Neural cell (in vitro differentiated cells): ENCODE results near the gene SPG11. TPM values are rescaled to one million over a fixed set of nuclear protein-coding genes. Genes with fewer than 3 reads are reported as not detected.

Experiments used
- H2AFZ ChIP-seq: fragments of 200-600, 300-800 bp; sonication (generic), shearing (Covaris generic); 2 replicates; pipeline ENCODE4 v1.6.0; 2014; ENCODE audit warnings: low read depth, mild to moderate bottlenecking, antibody characterized with exemption, low read length, moderate library complexity
- H3F3A ChIP-seq: fragments of 200-600 bp; shearing (Covaris generic); 2 replicates; pipeline ENCODE4 v1.6.1; 2016; ENCODE audit warnings: mild to moderate bottlenecking, moderate library complexity, mixed read lengths, antibody characterized with exemption, low read length; ENCODE audit not compliant: insufficient read depth, poor library complexity, severe bottlenecking
- H3K27ac ChIP-seq: fragments of 200-600, 300-800 bp; sonication (generic), shearing (Covaris generic); 2 replicates; pipeline ENCODE4 v1.5.1; 2014; ENCODE audit warnings: mild to moderate bottlenecking, low read length, moderate library complexity
- H3K27me3 ChIP-seq: fragments of 300-800, 200-600 bp; sonication (generic), shearing (Covaris generic); 2 replicates; pipeline ENCODE4 v1.6.0; 2014; ENCODE audit warnings: mild to moderate bottlenecking, low read depth, low read length, moderate library complexity; ENCODE audit not compliant: insufficient read depth
- H3K36me3 ChIP-seq: fragments of 300-800, 200-600 bp; sonication (generic), shearing (Covaris generic); 2 replicates; pipeline ENCODE4 v1.5.1; 2014; ENCODE audit warnings: mild to moderate bottlenecking, antibody characterized with exemption, low read length, moderate library complexity; ENCODE audit not compliant: insufficient read depth
- H3K4me2 ChIP-seq: fragments of 300-800, 200-600 bp; sonication (generic), shearing (Covaris generic); 2 replicates; pipeline ENCODE4 v1.6.0; 2014; ENCODE audit warnings: mild to moderate bottlenecking, low read length
- H3K4me3 ChIP-seq: fragments of 300-800, 200-600 bp; sonication (generic), shearing (Covaris generic); 2 replicates; pipeline ENCODE4 v1.5.1; 2014; ENCODE audit warnings: mild to moderate bottlenecking, low read length, moderate library complexity
- H3K79me2 ChIP-seq: fragments of 200-600 bp; shearing (Covaris generic); replicated peaks from 2 replicates; pipeline ENCODE4 v1.6.0; 2014; ENCODE audit warnings: mild to moderate bottlenecking, low read length, moderate library complexity; ENCODE audit not compliant: insufficient read depth
- H3K9ac ChIP-seq: fragments of 300-800, 200-600 bp; sonication (generic), shearing (Covaris generic); 2 replicates; pipeline ENCODE4 v1.6.1; 2016; ENCODE audit warnings: mild to moderate bottlenecking, low read length, mixed read lengths
- H3K9me2 ChIP-seq: fragments of 200-600 bp; shearing (Covaris generic); 2 replicates; pipeline ENCODE4 v1.6.1; 2016; ENCODE audit warnings: mild to moderate bottlenecking, low read length, mixed read lengths; ENCODE audit not compliant: insufficient read depth
- H3K9me3 ChIP-seq: fragments of 200-600, 300-800 bp; sonication (generic), shearing (Covaris generic); 2 replicates; pipeline ENCODE4 v1.6.1; 2016; ENCODE audit warnings: mild to moderate bottlenecking, mixed run types, low read length, moderate library complexity, mixed read lengths
- H4K20me1 ChIP-seq: fragments of 200-600 bp; shearing (Covaris generic); 2 replicates; pipeline ENCODE4 v1.6.1; 2016; ENCODE audit warnings: mild to moderate bottlenecking, mixed run types; ENCODE audit not compliant: insufficient read depth
- EP300 ChIP-seq: fragments of 450-650 bp; conservative IDR thresholded peaks from 2 replicates; pipeline ENCODE4 v1.6.1; 2014; ENCODE audit warnings: antibody characterized with exemption, mild to moderate bottlenecking, moderate library complexity; ENCODE audit not compliant: poor library complexity, severe bottlenecking
- EZH2 ChIP-seq: fragments of 200-600, 300-800 bp; shearing (Covaris generic), sonication (generic); IDR thresholded peaks from 2 replicates; pipeline ENCODE4 v1.6.1; 2014; ENCODE audit warnings: antibody characterized with exemption, low read length, borderline replicate concordance, mild to moderate bottlenecking; ENCODE audit not compliant: insufficient read depth, poor library complexity, severe bottlenecking
- MXI1 ChIP-seq: fragments of 450-650 bp; conservative IDR thresholded peaks from 2 replicates; pipeline ENCODE4 v1.6.1; 2014; ENCODE audit warnings: antibody characterized with exemption, mild to moderate bottlenecking; ENCODE audit not compliant: poor library complexity, severe bottlenecking
- POLR2AphosphoS5 ChIP-seq: IDR thresholded peaks from 2 replicates; pipeline ENCODE4 v1.6.1; 2012
- RAD21 ChIP-seq: fragments of 450-650 bp; conservative IDR thresholded peaks from 2 replicates; pipeline ENCODE4 v1.6.1; 2014; ENCODE audit warnings: antibody characterized with exemption, mild to moderate bottlenecking, moderate library complexity
- SMC3 ChIP-seq: fragments of 450-650 bp; conservative IDR thresholded peaks from 2 replicates; pipeline ENCODE4 v1.6.1; 2014; ENCODE audit warnings: antibody characterized with exemption, mild to moderate bottlenecking, moderate library complexity; ENCODE audit not compliant: poor library complexity
- TAF1 ChIP-seq: IDR thresholded peaks from 2 replicates; pipeline ENCODE4 v1.6.1; 2012; ENCODE audit warnings: low read depth
- polyA plus RNA-seq: library from polyadenylated mRNA; depleted of rRNA; stranded (reverse); fragments of >200 nt; gene quantifications from 2 replicates; pipeline ENCODE4 v1.2.3, GENCODE V29; 2014
- TF ChIP-seq, protein P1 (sequence below): IDR thresholded peaks from 2 replicates; pipeline ENCODE4 v1.6.1; 2012; ENCODE audit warnings: borderline replicate concordance
- TF ChIP-seq, protein P2 (sequence below): fragments of 450-650 bp; IDR thresholded peaks from 2 replicates; pipeline ENCODE4 v1.5.1; 2014; ENCODE audit warnings: antibody characterized with exemption, mild to moderate bottlenecking, moderate library complexity; ENCODE audit not compliant: poor library complexity, severe bottlenecking

The SPG11 gene
- polyA plus RNA-seq, 1 donor from 2014 or later, result 52.2 TPM

DNA sequence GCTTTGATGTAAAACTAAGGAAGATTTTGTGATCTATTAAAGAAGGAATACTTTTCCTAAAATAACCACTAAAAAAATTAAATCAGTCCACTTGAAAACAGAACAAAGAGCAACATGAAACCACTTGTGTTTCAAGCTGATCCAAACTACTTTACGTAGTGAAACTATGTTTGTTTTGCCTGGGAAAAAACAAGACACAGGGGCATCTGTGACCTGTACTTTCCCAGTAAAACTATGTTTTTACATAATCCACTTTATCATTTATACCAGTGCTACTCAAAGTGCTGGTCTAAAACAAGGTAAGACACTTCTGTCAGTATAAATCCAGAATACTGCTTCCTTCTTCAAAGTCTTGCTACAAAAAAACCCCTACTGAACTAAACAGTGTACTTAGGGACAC is 56.7 kb downstream of the SPG11 start:
- no peaks in the 10 kb centered on the region for H3F3A ChIP-seq
- no peaks in the 10 kb centered on the region for H3K79me2 ChIP-seq
- peaks cover 9% of the 10 kb centered on the region for H3K36me3 ChIP-seq
- no peak overlapping the region for H3K9ac ChIP-seq
- H3K9me2 ChIP-seq, result no peaks in the 10 kb centered on the region
- TF ChIP-seq RAD21, result no peak
- no peak for TF ChIP-seq POLR2AphosphoS5
- no peak for TF ChIP-seq SMC3
- no peak for TF ChIP-seq MXI1
- TF ChIP-seq, protein P1, sequence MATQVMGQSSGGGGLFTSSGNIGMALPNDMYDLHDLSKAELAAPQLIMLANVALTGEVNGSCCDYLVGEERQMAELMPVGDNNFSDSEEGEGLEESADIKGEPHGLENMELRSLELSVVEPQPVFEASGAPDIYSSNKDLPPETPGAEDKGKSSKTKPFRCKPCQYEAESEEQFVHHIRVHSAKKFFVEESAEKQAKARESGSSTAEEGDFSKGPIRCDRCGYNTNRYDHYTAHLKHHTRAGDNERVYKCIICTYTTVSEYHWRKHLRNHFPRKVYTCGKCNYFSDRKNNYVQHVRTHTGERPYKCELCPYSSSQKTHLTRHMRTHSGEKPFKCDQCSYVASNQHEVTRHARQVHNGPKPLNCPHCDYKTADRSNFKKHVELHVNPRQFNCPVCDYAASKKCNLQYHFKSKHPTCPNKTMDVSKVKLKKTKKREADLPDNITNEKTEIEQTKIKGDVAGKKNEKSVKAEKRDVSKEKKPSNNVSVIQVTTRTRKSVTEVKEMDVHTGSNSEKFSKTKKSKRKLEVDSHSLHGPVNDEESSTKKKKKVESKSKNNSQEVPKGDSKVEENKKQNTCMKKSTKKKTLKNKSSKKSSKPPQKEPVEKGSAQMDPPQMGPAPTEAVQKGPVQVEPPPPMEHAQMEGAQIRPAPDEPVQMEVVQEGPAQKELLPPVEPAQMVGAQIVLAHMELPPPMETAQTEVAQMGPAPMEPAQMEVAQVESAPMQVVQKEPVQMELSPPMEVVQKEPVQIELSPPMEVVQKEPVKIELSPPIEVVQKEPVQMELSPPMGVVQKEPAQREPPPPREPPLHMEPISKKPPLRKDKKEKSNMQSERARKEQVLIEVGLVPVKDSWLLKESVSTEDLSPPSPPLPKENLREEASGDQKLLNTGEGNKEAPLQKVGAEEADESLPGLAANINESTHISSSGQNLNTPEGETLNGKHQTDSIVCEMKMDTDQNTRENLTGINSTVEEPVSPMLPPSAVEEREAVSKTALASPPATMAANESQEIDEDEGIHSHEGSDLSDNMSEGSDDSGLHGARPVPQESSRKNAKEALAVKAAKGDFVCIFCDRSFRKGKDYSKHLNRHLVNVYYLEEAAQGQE, result no peak
- TF ChIP-seq EP300, result no peak
- no peak for TF ChIP-seq EZH2
- no peak for TF ChIP-seq TAF1
- TF ChIP-seq, protein P2, sequence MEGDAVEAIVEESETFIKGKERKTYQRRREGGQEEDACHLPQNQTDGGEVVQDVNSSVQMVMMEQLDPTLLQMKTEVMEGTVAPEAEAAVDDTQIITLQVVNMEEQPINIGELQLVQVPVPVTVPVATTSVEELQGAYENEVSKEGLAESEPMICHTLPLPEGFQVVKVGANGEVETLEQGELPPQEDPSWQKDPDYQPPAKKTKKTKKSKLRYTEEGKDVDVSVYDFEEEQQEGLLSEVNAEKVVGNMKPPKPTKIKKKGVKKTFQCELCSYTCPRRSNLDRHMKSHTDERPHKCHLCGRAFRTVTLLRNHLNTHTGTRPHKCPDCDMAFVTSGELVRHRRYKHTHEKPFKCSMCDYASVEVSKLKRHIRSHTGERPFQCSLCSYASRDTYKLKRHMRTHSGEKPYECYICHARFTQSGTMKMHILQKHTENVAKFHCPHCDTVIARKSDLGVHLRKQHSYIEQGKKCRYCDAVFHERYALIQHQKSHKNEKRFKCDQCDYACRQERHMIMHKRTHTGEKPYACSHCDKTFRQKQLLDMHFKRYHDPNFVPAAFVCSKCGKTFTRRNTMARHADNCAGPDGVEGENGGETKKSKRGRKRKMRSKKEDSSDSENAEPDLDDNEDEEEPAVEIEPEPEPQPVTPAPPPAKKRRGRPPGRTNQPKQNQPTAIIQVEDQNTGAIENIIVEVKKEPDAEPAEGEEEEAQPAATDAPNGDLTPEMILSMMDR, result no peak
- no peak overlapping the region for H3K4me3 ChIP-seq
- no peaks in the 10 kb centered on the region for H3K9me3 ChIP-seq
- H3K27ac ChIP-seq, result no peak overlapping the region
- H3K27me3 ChIP-seq, result no peaks in the 10 kb centered on the region
- no peak overlapping the region for H2AFZ ChIP-seq
- H3K4me2 ChIP-seq, result no peak overlapping the region
- no peaks in the 10 kb centered on the region for H4K20me1 ChIP-seq

DNA sequence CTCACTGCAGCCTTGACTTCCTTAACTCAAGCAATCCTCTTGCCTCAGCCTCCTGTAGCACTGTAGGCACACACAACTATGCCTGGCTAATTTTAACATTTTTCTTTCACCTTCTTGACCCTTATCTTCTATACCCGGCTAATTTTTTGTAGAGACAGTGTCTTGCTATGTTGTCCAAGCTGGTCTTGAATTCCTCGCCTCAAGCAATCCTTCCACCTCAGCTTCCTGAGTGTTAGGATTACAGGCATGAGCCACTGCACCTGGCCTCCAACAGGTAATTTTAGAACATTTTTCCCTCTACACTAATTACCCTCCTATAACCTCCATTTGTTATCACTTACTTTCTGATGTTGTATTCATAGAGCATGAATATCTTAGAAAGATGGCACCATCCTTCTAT is 60.3 kb downstream of the SPG11 start:
- Histone ChIP-seq H3F3A (no peaks in the 10 kb centered on the region), H3K9me3 (no peaks in the 10 kb centered on the region), H4K20me1 (no peaks in the 10 kb centered on the region), H3K4me3 (no peak overlapping the region), H3K4me2 (no peak overlapping the region), H3K9me2 (no peaks in the 10 kb centered on the region), H3K9ac (no peak overlapping the region), H3K36me3 (peaks cover 9% of the 10 kb centered on the region), H3K27ac (no peak overlapping the region), H3K79me2 (no peaks in the 10 kb centered on the region), H3K27me3 (no peaks in the 10 kb centered on the region), H2AFZ (no peak overlapping the region)
- TF ChIP-seq EZH2 (no peak), MXI1 (no peak), EP300 (no peak), SMC3 (no peak), POLR2AphosphoS5 (no peak), RAD21 (no peak), TAF1 (no peak)
- TF ChIP-seq, protein P1, result no peak
- TF ChIP-seq, protein P2, result no peak
